GM19351 (cell line): ENCODE results near the gene FARP1.

Source experiments
- ATAC-seq: cut with Tn5 transposase; IDR thresholded peaks from one replicate; pipeline ENCODE4 v1.9.1; 2021; ENCODE audit warnings: mild to moderate bottlenecking, moderate library complexity; ENCODE audit not compliant: unreplicated experiment

FARP1 gene

DNA sequence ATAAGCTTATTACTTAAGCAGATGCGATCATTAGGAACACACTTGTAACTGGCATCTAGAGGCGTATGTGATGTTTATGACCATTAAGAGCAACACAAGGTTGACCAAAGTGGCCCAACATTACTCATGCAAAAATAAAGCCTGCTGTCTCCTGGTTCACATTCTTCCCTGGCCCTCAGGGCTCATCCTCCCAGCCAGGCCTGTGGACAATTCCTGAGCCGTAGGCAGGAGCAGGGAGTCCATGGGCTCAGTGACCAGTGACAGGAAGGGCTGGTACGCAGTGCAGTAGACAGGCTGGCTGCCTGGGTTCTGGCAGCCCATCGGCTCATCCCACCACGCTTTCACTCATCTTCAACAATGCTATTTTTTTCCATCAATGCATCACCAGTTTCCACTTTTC lies 328.0 kb downstream of the FARP1 start:
- ATAC-seq = no peak

DNA sequence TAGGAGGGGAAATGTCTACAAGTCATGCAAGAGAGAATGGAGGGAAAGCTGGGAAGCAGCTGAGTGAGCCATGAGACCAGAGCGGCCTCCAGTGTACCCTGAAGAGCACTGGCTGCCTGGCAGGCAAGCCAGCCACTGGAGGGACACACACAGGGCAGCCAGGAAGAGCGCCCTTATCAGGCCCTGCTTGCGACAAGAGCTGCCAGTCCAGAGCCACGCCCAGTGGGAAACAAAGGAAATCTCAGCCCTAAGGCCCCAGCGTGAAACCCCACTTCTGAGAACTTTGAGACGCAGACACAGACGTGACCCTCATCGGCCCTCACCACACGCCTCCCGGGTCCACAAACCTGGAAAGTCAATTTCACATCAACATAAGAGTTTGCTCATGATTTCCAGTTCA lies 329.0 kb downstream of the FARP1 start:
- ATAC-seq = no peak

DNA sequence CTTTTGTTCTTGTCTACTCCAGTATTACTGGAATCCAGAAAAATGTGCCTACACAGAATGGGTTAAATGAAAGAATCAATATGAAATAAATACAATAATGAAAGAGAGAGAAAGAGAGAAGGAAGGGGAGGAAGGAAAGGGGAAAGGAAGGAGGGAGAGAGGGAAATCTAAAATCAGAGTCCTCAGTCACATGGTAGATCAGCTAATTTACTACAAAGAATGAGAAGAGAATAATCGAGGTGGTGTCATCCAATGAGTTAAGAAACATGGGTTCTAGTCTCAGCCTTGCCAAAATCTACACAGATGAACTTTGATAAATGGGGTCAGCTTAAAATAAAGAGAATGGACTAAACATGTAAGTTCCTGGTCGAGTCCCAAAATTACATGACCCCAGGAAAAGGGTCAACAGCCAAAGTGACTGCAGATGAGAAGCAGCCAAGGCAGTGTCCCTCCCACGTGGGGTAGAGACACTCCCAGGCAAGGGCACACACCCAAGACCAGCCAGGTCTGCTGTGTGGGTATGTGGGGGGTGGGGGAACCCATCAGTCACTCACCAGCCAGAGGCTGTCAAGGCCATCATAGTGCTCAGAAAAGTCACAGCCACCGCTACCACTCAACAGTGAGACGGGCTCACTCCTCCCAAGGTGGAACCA lies 330.4 kb downstream of the FARP1 start:
- ATAC-seq = no peak

DNA sequence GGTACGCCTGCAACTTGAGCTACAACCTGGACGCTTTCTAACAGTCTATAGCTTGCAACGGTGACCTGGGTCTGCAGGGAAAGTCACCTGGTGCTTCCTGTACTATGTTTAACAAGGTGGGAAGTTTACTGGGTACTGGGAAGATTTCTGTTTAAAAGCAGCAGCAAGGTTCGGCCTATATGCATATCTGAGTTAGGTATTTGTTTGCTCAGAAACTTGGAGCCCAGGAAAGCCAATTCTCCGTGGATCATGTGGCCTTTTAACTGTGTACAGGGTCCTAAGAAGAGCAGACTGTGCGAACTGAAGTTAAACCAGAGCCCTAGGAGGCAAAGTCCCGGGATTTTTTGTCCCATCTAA lies 330.9 kb downstream of the FARP1 start:
- no peak for ATAC-seq

DNA sequence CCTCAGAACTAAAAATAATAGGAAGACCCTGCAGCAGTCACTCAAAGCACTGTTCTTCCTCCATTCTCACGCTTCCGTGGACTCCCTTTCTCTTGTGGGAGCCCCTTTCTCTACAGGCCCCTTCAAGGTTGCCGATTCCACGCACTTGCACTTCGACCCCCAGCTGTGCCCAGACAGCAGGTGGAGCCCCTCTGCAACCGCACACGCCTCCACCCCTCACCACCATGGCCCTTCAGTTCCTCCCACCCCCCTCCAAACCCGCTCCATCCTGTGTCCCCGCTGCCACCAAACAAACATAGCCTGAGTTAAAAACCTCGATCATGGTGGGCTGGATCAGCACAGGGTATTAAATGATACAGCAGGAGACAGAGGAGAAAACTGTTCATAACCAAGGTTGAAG lies 331.4 kb downstream of the FARP1 start:
- ATAC-seq = no peak

DNA sequence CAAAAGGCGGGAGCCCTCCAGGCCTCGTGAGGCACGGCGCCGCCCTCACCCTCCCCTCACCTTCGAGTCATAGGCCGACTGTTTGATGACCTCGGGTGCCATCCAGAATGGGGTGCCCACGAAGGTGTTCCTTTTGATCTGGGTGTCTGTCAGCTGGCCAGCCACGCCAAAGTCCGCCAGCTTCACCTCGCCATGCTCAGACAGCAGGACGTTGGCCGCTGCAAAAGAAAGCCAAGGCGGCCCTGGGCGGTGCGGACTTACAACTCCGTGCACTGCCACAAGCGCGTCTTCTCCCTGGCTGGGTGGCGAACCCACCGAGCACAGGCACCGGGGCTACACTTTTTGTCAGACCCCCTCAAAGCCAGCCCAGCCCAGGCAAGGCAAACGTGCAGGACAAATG lies 331.9 kb downstream of the FARP1 start:
- ATAC-seq = no peak

DNA sequence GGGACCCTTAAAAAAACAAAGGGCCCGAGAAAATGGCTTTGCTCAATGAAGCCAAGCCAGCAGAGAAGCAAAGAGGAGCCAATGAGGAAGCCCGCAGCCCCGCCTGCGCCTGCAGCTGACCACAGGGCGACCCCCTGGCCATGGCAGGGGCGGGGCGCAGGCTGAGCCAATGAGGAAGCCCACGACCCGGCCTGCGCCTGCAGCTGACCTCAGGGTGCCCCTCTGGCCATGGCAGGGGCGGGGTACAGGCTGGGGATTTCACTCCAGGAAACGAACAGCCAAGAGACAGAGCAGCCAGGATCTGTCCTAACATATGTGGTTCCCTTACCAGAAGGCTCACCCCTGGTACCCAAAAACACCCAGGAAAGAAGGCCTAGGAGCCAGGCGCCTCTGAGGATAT lies 332.6 kb downstream of the FARP1 start:
- ATAC-seq = no peak

DNA sequence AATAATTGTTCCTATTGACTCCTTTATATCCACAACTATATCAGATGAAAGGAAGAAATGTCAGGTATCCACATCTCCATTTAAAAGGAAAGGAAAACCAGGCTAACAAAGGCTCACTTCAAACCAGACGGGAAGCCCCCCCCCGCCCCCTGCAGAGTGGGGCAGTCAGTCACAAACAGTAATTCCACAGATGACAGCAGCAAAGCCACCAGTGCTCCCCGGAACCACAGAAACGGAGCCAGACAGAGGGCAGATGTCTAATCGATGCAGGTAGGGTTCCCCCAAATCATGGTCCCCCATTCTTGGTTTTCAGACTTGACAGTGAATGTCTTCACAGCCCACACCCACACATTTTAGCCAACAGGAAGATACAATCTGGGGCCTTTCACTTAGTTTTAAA lies 333.2 kb downstream of the FARP1 start:
- peak; percentile 47 for ATAC-seq

DNA sequence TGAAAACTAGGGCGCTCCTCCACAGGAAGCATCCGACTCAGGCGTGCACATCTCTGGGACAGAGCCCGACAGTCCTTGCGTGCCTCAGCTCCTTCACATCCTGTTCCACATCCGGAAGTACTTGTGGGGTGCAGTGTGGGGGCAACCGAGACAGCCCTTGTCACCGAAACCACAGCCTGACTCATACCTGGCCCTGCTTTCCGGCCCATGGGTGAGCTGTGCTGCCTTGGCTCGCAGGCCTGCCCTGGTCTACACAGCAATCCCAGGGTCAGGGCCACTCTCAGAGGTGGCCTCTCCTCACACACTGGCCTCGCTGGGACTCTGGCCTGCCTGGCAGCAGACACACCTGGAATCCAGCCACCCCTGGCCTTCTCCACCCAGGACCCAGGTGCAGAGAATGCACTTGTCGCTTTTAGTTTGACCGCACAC lies 333.7 kb downstream of the FARP1 start:
- peak; percentile 96 for ATAC-seq

DNA sequence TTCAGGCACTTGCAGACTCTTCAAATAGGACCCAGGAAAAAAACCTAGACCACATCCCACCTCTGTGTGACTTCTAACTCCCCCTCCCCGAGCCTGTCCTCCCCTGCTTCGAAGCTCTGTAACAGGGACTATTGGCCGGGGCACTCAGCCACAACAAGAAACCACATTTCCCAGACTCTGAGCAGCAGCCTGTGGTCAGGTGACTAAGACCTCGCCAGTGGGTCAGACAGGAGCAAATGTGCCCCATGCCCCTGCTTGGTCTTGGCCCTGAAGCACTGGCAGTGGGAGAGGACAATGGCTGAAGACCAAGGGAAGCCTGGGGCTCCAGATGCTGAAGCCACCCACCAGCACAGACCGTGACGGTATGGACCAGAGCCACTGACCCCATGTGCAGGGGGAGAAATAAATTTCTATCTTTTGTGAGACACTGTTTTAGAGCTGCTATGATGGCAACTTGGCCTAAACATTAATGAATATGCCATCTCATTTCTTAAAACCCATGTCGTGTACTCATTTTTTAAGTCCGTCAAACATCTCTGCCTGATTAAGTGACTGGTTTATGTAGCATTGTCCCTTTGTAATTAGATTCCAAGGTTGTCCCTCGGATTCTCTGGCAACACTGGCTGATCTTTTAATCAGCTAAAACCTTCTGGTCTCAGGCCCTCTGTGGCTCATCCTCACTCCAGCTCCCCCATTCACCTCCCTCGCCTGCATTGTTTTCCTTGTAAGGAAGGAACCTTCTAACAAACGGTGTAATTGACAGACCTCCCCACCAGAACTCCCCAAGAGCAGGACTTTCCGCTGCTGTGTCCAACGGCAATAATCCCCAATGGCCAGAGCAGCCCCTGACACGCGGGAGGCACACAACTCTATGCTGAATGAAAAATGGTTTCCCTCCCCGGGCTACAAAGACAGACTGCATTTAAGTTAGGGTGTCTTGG lies 335.6 kb downstream of the FARP1 start:
- ATAC-seq = peak; percentile 27

DNA sequence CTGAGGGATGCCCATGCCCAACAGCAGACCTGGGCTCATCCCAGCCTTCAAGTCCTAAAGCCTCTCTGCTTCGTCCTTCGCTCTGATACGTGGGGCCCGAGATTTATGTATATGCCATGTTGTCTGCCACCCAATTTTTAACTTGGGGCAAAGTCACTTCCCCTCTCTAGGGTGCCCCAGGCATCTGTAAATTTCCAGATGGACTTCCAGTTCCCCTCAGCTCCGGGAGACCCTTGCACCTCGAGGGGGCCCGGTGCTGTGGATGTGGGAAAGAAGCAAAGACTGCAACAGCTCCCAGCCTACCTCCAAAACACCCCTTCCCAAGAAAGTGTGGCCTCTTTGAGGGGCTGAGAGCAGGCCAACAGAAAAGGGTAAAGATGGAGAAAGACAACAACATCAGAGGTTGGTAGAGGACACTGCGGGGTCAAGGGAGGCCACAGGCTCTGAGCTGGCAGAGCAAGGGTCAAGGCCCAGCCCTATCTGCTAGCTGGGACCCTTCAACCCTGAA lies 336.7 kb downstream of the FARP1 start:
- no peak for ATAC-seq

DNA sequence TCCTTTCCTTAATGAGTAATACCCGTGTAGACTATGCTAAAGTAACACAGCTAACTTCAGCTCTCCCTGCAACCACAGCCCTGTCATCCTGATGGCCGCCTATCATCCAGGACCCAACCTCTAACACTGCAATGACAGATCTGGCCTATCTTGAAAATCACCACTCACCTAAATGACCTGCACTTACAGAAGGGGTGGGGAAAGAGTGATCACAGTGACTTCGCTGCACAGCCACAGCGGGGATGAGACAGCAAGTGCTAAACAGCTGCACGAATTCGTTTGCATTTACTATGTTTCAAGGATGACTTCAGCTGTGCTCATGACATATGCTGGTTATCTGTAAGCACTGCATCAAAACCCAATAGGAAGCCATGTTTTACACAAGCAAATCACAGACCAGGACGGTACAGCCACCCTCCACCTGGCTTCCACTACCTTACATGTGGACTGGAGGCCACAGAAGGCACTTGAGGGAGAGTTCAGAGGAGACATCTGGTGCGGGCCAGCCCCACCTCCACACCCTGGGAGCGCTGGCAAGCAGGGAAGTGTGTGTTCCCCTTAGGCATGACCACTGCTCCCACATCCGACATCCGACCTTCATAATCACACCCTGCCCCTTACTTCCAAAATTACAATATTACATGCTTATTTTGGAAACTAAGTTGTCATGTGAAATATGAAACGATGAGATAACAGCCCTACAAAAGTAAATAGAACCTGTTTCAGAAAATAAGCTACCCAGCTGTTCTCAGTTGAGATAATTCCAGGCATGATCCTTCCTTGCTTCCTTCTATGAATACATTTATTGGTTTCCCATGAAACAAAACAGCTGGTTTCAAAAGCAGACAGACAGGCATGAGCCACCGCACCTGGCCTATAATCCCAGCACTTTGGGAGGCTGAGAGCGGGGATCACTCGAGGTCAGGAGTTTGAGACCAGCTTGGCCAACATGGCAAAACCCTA lies 338.3 kb downstream of the FARP1 start:
- ATAC-seq = no peak

DNA sequence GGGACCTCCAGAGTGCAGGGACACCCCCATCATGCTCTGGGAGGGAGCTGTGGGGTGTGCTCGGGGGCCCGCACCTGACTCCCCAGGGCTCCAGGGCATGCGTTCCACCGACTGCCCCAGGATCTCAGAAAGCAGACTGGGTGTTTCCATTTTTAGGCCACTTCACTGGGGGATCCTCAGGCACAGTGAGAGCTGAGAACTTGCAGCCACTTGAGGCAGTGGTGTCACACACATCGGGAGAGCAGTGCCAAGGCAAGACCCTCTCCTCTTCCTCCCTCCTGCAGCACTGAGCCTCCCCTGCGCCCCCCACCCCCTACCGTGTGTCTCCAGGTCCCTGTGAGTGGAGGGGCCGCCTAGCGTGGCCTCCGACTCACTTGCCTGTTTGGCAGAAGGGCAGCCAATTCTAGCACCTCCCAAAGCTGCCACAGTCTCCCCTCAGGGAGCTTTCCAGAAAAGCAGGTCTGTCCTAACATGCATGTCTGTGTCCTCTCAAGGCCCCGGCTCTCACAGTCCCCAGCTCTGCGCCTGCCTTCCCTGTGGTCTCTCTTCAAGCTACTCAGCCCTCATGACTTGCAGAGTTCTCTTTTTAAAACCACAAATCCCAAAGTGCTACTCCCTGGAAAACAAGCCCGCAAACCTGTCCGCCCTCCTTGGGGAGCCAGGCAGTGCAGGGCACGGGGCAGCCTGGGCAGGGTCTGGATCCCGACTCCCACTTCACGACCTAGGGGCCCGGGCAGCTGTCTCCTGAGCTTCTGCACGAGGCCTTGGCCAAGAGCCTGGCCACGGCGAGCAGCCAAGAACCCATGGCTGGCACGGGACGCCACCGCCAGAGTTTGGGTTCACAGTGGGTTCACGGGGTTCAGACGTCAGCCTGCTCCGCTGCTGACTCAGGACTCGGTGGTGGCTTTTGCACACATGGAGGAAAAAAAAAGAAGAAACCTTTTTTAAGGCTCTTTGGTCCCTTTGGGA lies 339.9 kb downstream of the FARP1 start:
- ATAC-seq = no peak

DNA sequence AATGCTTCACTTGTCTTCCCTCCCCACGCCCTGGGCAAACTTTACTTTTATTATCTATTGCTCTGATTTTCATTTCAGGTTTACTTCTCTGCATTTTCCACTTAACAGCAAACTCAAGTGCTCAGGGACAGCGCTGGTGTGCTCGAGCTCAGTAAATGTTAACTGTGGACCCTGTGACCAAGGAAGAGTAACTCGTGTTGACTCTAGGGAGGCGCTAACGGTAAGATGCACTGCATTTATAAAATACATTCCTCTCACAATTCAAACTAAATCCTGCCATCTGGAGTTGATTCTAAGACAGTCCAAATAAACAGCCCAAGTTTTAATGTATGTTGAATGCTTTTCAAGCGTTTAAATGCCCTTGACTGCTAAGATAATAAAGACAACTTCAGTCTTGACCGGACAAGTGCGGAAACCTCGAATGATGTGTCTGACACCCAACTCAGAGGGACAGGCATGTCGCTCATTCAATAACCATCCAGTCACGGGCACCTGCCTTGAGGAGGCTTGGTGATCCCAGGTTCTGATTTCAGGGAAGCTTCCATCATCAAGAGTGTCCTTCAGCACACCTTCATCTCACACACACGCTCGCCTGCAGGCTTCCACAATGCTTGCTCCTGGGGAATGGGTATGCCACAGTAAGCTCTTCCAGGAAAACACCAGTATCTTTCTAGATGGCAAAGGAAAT lies 340.9 kb downstream of the FARP1 start:
- ATAC-seq = no peak

DNA sequence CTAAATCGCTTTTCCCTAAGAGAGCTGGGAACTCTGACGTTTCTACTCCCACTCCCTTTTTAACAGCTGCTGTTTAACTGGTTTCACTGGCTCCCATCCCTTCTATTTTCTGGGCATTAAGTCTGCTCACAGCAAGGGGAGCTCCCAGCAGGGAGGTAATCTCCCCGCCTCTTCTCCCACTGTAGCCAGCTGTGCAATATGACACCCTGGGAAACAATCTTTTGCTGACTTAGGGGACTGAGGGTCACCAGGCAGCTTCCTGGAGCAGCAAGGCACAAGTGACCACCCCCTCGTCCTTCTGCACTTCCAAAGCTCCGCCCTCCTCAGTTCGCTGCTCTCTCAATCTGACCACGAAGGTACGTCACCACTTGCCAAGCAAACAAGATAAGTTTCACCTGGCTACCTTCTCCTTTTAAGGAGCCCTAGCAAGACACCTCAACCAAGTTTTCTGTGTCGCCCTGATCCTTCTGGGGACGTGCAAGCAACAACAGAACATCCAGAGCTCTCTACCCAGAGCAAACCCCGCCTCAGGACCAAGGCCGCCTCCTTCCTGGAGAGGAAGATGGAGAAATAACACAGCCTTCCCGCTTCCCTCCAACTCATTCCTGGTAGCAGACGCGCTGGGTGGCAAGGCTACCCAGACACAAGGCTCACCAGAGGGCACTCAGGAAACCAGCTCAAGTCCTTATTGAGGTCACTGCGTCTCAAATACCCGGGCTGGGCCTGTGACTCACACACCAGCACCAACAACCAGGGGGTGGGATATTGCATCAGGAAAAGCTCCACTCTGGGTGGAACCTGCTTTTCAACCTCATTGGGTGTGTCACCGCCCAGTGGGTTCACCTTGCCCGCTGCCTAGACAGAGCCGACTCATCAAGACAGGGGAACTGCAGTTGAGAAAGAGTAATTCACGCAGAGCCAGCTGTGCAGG lies 341.7 kb downstream of the FARP1 start:
- peak; percentile 37 for ATAC-seq

DNA sequence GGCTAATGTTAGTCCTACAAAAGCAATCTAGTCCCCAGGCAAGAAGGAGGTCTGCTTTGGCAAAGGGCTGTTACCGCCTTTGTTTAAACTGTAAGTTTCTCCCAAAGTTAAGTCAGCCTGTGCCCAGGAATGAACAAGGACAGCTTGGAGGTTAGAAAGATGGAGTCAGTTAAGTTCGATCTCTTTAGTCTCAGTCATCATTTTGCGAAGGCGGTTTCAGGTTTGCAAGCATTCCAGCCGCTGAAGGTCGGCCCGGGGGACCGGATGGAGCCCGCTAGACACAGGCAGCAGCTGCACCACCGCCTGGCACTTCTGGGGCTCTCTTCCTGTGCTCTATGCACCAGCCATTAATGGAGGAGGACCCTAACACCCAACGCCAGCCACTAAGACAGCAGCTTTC lies 342.7 kb downstream of the FARP1 start:
- no peak for ATAC-seq

DNA sequence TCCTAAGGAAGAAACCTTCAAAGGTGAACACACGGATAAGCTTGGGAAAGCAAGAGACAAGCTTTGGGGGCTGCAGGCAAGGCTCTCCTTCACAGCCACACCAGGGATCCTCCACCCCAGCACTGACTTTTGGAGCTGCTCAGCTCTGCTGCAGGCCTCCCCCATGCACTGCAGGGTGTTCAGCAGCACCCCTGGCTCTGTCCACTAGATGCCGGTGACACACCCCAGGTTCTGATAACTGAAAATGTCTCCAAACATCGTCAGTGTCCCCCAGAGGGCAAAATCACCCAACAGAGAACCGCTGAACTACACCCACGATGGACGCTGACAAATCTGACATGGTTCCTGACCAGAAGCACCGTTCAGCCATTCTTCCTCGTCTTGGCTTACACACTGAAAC lies 343.5 kb downstream of the FARP1 start:
- ATAC-seq = no peak

DNA sequence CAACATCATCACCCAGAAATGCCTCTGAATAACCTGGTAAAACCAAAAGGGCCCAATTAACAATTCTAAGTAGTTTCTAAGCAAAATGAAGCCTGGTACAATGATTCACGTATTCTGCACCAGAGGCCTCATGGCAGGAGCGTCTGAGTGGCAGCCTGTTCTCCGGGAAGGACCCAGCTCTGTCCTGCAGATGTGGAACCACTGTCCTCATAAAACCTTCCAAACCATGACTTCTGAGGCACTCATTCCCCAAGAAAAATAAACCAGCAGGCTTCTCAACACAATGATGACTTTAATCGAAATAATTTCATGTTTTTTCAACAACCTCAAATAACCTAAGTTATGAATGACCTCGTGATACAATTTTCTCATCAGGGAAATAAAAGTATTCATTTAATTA lies 344.1 kb downstream of the FARP1 start:
- ATAC-seq = no peak
